HG02981 (cell line): ENCODE data around the gene TCF4.
"Not testable (repeated sequence)": the region's sequence is repeated elsewhere in the genome, so short reads cannot be mapped to it uniquely, and the experiment has no call there.

Source experiments
- ATAC-seq: cut with Tn5 transposase; IDR thresholded peaks from one replicate; pipeline ENCODE4 v1.9.1; 2021; ENCODE audit warnings: mild to moderate bottlenecking, moderate library complexity; ENCODE audit not compliant: unreplicated experiment

The TCF4 gene

GRCh38 chr18:55479656-55480420 lies 108.2 kb downstream of the TCF4 start:
- no peak for ATAC-seq

GRCh38 chr18:55477860-55478581 lies 110.0 kb downstream of the TCF4 start:
- peak; percentile 22 for ATAC-seq

GRCh38 chr18:55477499-55477859 lies 110.5 kb downstream of the TCF4 start:
- ATAC-seq, result peak; percentile 91

GRCh38 chr18:55475916-55476315 lies 112.1 kb downstream of the TCF4 start:
- no peak for ATAC-seq

GRCh38 chr18:55475467-55475866 lies 112.5 kb downstream of the TCF4 start:
- ATAC-seq, result no peak

GRCh38 chr18:55473560-55473959 lies 114.4 kb downstream of the TCF4 start:
- no peak for ATAC-seq

- no peak for ATAC-seq
Measured at GRCh38 chr18:55473058-55473457, 114.9 kb downstream of the TCF4 start.

GRCh38 chr18:55470826-55471225 lies 117.2 kb downstream of the TCF4 start:
- ATAC-seq, result no peak

GRCh38 chr18:55469134-55469533 lies 118.9 kb downstream of the TCF4 start:
- not testable (repeated sequence) for ATAC-seq

GRCh38 chr18:55466789-55467188 lies 121.2 kb downstream of the TCF4 start:
- no peak for ATAC-seq

- ATAC-seq, result no peak
Measured at GRCh38 chr18:55465313-55465712, 122.7 kb downstream of the TCF4 start.

- no peak for ATAC-seq
Measured at GRCh38 chr18:55464581-55464980, 123.4 kb downstream of the TCF4 start.

- no peak for ATAC-seq
Measured at GRCh38 chr18:55462652-55463051, 125.3 kb downstream of the TCF4 start.

GRCh38 chr18:55461848-55462247 lies 126.1 kb downstream of the TCF4 start:
- no peak for ATAC-seq

- ATAC-seq, result no peak
Measured at GRCh38 chr18:55458456-55459203, 129.4 kb downstream of the TCF4 start.

GRCh38 chr18:55457028-55457427 lies 131.0 kb downstream of the TCF4 start:
- ATAC-seq, result no peak

GRCh38 chr18:55455938-55456337 lies 132.1 kb downstream of the TCF4 start:
- no peak for ATAC-seq

- no peak for ATAC-seq
Measured at GRCh38 chr18:55453186-55453585, 134.8 kb downstream of the TCF4 start.

- ATAC-seq, result no peak
Measured at GRCh38 chr18:55452123-55452611, 135.8 kb downstream of the TCF4 start.

GRCh38 chr18:55449412-55450140 lies 138.4 kb downstream of the TCF4 start:
- no peak for ATAC-seq

GRCh38 chr18:55448420-55448819 lies 139.6 kb downstream of the TCF4 start:
- ATAC-seq, result no peak
